Naive thymus-derived CD4-positive, alpha-beta T cell (primary cell): ENCODE data around the gene NPFFR1. TPM values are rescaled to one million over a fixed set of nuclear protein-coding genes. Genes with fewer than 3 reads are reported as not detected.

ENCODE experiments used
- ATAC-seq: fragments of 150-1000 bp; cut with Tn5 transposase; 2 replicates; pipeline ENCODE4 v1.10.0; 2021; ENCODE audit warnings: mild to moderate bottlenecking, moderate library complexity
- CTCF ChIA-PET: fragments of 350-600 bp; sonication (Branson Sonifier 250); formaldehyde crosslinking; loops from one replicate; lab custom pipeline; 2021; ENCODE audit warnings: antibody characterized with exemption; lab: Charles Lee
- POLR2A ChIA-PET: fragments of 350-600 bp; sonication (Branson Sonifier 250); formaldehyde crosslinking; loops from one replicate; lab custom pipeline; 2021; ENCODE audit warnings: antibody characterized with exemption, inconsistent platforms; lab: Charles Lee
- DNase-seq, 9 donors: peaks; one replicate each; pipeline versions ENCODE4 v3.0.0 to v3.0.0-alpha.2; 2020 to 2022; ENCODE audit warnings: mixed read lengths in 1 of 9
- H3K27ac ChIP-seq: one replicate; pipeline ENCODE4 v1.7.0; 2013; ENCODE audit warnings: mild to moderate bottlenecking, low read depth, low read length, moderate library complexity
- H3K27me3 ChIP-seq, 2 donors: one replicate each; pipeline ENCODE4 v1.7.0; 2013; ENCODE audit warnings: low read length in 2 of 2, mild to moderate bottlenecking in 2 of 2, moderate library complexity in 2 of 2; ENCODE audit not compliant: control insufficient read depth in 2 of 2, insufficient read depth in 2 of 2
- H3K36me3 ChIP-seq, 3 experiments: 1 replicate in 2 of 3; 2 replicates in 1 of 3; pipeline ENCODE4 v1.7.0; 2013; ENCODE audit warnings: low read length in 3 of 3, mild to moderate bottlenecking in 3 of 3, moderate library complexity in 1 of 3; ENCODE audit not compliant: insufficient read depth in 3 of 3, control insufficient read depth in 2 of 3
- H3K4me1 ChIP-seq, 2 donors: one replicate each; pipeline ENCODE4 v1.7.0; 2013; ENCODE audit warnings: low read length in 2 of 2, mild to moderate bottlenecking in 2 of 2, moderate library complexity in 1 of 2; ENCODE audit not compliant: control insufficient read depth in 2 of 2, insufficient read depth in 2 of 2
- H3K4me3 ChIP-seq: 2 replicates; pipeline ENCODE4 v1.7.0; 2013; ENCODE audit warnings: mild to moderate bottlenecking, low read length
- H3K9me3 ChIP-seq, 3 experiments: 1 replicate in 2 of 3; 2 replicates in 1 of 3; pipeline ENCODE4 v1.7.0; 2013; ENCODE audit warnings: low read length in 3 of 3; ENCODE audit not compliant: control insufficient read depth in 2 of 3
- H3K27ac Mint-ChIP-seq, 9 donors: one replicate each; pipeline ENCODE4 v1.8.0; 2020 to 2022; ENCODE audit warnings: mixed read lengths in 9 of 9, mild to moderate bottlenecking in 8 of 9, moderate library complexity in 5 of 9, inconsistent platforms in 2 of 9
- H3K27me3 Mint-ChIP-seq, 5 donors: one replicate each; pipeline ENCODE4 v1.8.0; 2021 to 2022; ENCODE audit warnings: mixed read lengths in 5 of 5, mild to moderate bottlenecking in 1 of 5
- H3K36me3 Mint-ChIP-seq, 5 donors: one replicate each; pipeline ENCODE4 v1.8.0; 2020 to 2022; ENCODE audit warnings: mixed read lengths in 5 of 5, mild to moderate bottlenecking in 3 of 5, inconsistent platforms in 1 of 5
- H3K4me1 Mint-ChIP-seq, 7 donors: one replicate each; pipeline ENCODE4 v1.8.0; 2020 to 2022; ENCODE audit warnings: mixed read lengths in 7 of 7, mild to moderate bottlenecking in 3 of 7, inconsistent platforms in 1 of 7
- H3K4me3 Mint-ChIP-seq, 10 donors: one replicate each; pipeline ENCODE4 v1.8.0; 2020 to 2022; ENCODE audit warnings: mild to moderate bottlenecking in 10 of 10, mixed read lengths in 10 of 10, moderate library complexity in 6 of 10, inconsistent platforms in 2 of 10
- H3K9me3 Mint-ChIP-seq, 11 donors: one replicate each; pipeline ENCODE4 v1.8.0; 2020 to 2022; ENCODE audit warnings: mixed read lengths in 11 of 11, mild to moderate bottlenecking in 4 of 11, inconsistent platforms in 1 of 11, moderate library complexity in 1 of 11
- intact Hi-C, 2 donors: fragments of 100-400 bp; cut with micrococcal nuclease; formaldehyde crosslinking; loops; one replicate each; pipeline ENCODE4 v1.15.1; 2023
- polyA plus RNA-seq, 2 donors: library from polyadenylated mRNA; unstranded; fragments of 300-500 nt; fragmentation: Illumina TruSeq; gene quantifications; one replicate each; pipeline ENCODE4 v1.2.3, GENCODE V29; 2021
- total RNA-seq, 6 experiments: library from RNA in 5 of 6; stranded (reverse) in 5 of 6; gene quantifications; 1 replicate in 5 of 6; 2 replicates in 1 of 6; pipeline ENCODE4 v1.2.3 and lab custom pipeline; 2021 to 2026

The NPFFR1 gene
- total and polyA plus RNA-seq, 7 experiments from 2014 or later = 0.05 TPM; not detected in 6

GRCh38 chr10:70293169-70293843 lies 9.5 kb upstream of the NPFFR1 start:
- Histone ChIP-seq H3K4me3 (no peak overlapping the region), H3K4me1 (no peaks in the 10 kb centered on the region), H3K36me3 (no peaks in the 10 kb centered on the region), H3K9me3 (no peaks in the 10 kb centered on the region), H3K27ac (no peak overlapping the region), H3K27me3 (no peaks in the 10 kb centered on the region)
- Mint-ChIP-seq H3K36me3 (no peaks in the 10 kb centered on the region), H3K4me1 (peaks cover 0 to 7% (median 0%) of the 10 kb centered on the region in 7 donors), H3K4me3 (no peak overlapping the region), H3K27ac (no peak overlapping the region), H3K9me3 (no peaks in the 10 kb centered on the region), H3K27me3 (peaks cover 0 to 14% (median 6%) of the 10 kb centered on the region in 5 donors)
- intact Hi-C loops = no loop called here
- no peak for ATAC-seq
- ChIA-PET CTCF (no interaction called here), POLR2A (interaction anchor here (0.7 kb wide), 1 partner anchor 14 kb away, joined by 3 read pairs; no protein-coding TSS in a partner anchor)
- no peak for DNase-seq

- Histone ChIP-seq H3K4me3 (no peak overlapping the region), H3K9me3 (no peaks in the 10 kb centered on the region), H3K4me1 (no peaks in the 10 kb centered on the region), H3K27ac (no peak overlapping the region), H3K36me3 (no peaks in the 10 kb centered on the region), H3K27me3 (no peaks in the 10 kb centered on the region)
- CTCF ChIA-PET = interaction anchor here (0.9 kb wide), 1 partner anchor 70 kb away, joined by 3 read pairs; no protein-coding TSS in a partner anchor
- peaks cover 8 to 23% (median 11%) of the 10 kb centered on the region in 5 donors for H3K27me3 Mint-ChIP-seq
- POLR2A ChIA-PET = no interaction called here
- no peaks in the 10 kb centered on the region for H3K36me3 Mint-ChIP-seq
- DNase-seq = no peak
- intact Hi-C loops = no loop called here
- no peak overlapping the region for H3K4me3 Mint-ChIP-seq
- H3K27ac Mint-ChIP-seq = no peak overlapping the region
- peaks cover 0 to 5% (median 0%) of the 10 kb centered on the region in 7 donors for H3K4me1 Mint-ChIP-seq
- ATAC-seq = no peak
- H3K9me3 Mint-ChIP-seq = no peaks in the 10 kb centered on the region
These were observed 8.2 kb upstream of the NPFFR1 start for GRCh38 chr10:70292004-70292403.

- peaks cover 0 to 5% (median 0%) of the 10 kb centered on the region in 11 donors for H3K9me3 Mint-ChIP-seq
- H3K36me3 ChIP-seq = no peaks in the 10 kb centered on the region
- H3K9me3 ChIP-seq = no peaks in the 10 kb centered on the region
- H3K36me3 Mint-ChIP-seq = peaks cover 0 to 4% (median 0%) of the 10 kb centered on the region in 5 donors
- H3K27ac ChIP-seq = no peak overlapping the region
- CTCF ChIA-PET = no interaction called here
- ATAC-seq (no peak), DNase-seq (no peak)
- intact Hi-C loops = no loop called here
- H3K4me3 Mint-ChIP-seq = no peak overlapping the region
- H3K4me3 ChIP-seq = no peak overlapping the region
- peaks cover 0 to 5% of the 10 kb centered on the region in 2 donors for H3K27me3 ChIP-seq
- peaks cover 28 to 45% (median 33%) of the 10 kb centered on the region in 5 donors for H3K27me3 Mint-ChIP-seq
- POLR2A ChIA-PET = no interaction called here
- no peak overlapping the region for H3K27ac Mint-ChIP-seq
- H3K4me1 ChIP-seq = no peaks in the 10 kb centered on the region
- no peaks in the 10 kb centered on the region for H3K4me1 Mint-ChIP-seq
These were observed 5.9 kb upstream of the NPFFR1 start for GRCh38 chr10:70289739-70290138.

- ATAC-seq = no peak
- no peak overlapping the region for H3K4me3 Mint-ChIP-seq
- peaks cover 54 to 68% (median 58%) of the 10 kb centered on the region in 5 donors for H3K27me3 Mint-ChIP-seq
- Histone ChIP-seq H3K9me3 (peaks cover 0 to 5% (median 0%) of the 10 kb centered on the region in 3 experiments), H3K4me1 (no peaks in the 10 kb centered on the region), H3K4me3 (no peak overlapping the region), H3K36me3 (no peaks in the 10 kb centered on the region), H3K27me3 (peaks cover 0 to 17% of the 10 kb centered on the region in 2 donors), H3K27ac (no peak overlapping the region)
- H3K36me3 Mint-ChIP-seq = peaks cover 0 to 7% (median 0%) of the 10 kb centered on the region in 5 donors
- intact Hi-C loops = no loop called here
- ChIA-PET CTCF (no interaction called here), POLR2A (no interaction called here)
- H3K27ac Mint-ChIP-seq = no peak overlapping the region
- H3K4me1 Mint-ChIP-seq = peaks cover 0 to 2% (median 0%) of the 10 kb centered on the region in 7 donors
- no peak for DNase-seq
- peaks cover 0 to 8% (median 4%) of the 10 kb centered on the region in 11 donors for H3K9me3 Mint-ChIP-seq
These were observed 2.8 kb upstream of the NPFFR1 start for GRCh38 chr10:70286616-70287015.

- H3K4me1 ChIP-seq = no peaks in the 10 kb centered on the region
- intact Hi-C loops = no loop called here
- DNase-seq = no peak
- POLR2A ChIA-PET = no interaction called here
- Mint-ChIP-seq H3K27ac (no peak overlapping the region), H3K36me3 (peaks cover 0 to 7% (median 0%) of the 10 kb centered on the region in 5 donors), H3K9me3 (peaks cover 0 to 8% (median 4%) of the 10 kb centered on the region in 11 donors), H3K27me3 (peaks cover 57 to 68% (median 62%) of the 10 kb centered on the region in 5 donors), H3K4me1 (peaks cover 0 to 2% (median 0%) of the 10 kb centered on the region in 7 donors), H3K4me3 (no peak overlapping the region)
- H3K9me3 ChIP-seq = peaks cover 0 to 5% (median 0%) of the 10 kb centered on the region in 3 experiments
- no peaks in the 10 kb centered on the region for H3K36me3 ChIP-seq
- H3K27ac ChIP-seq = no peak overlapping the region
- CTCF ChIA-PET = no interaction called here
- ATAC-seq = no peak
- no peak overlapping the region for H3K4me3 ChIP-seq
- peaks cover 0 to 17% of the 10 kb centered on the region in 2 donors for H3K27me3 ChIP-seq
These were observed 1.6 kb upstream of the NPFFR1 start for GRCh38 chr10:70285476-70285831.

- Mint-ChIP-seq H3K4me1 (peaks cover 0 to 2% (median 0%) of the 10 kb centered on the region in 7 donors), H3K27ac (no peak overlapping the region), H3K4me3 (no peak overlapping the region), H3K36me3 (peaks cover 0 to 7% (median 0%) of the 10 kb centered on the region in 5 donors), H3K27me3 (peaks cover 56 to 69% (median 58%) of the 10 kb centered on the region in 5 donors), H3K9me3 (peaks cover 0 to 8% (median 4%) of the 10 kb centered on the region in 11 donors)
- no peaks in the 10 kb centered on the region for H3K4me1 ChIP-seq
- H3K36me3 ChIP-seq = no peaks in the 10 kb centered on the region
- ATAC-seq = no peak
- intact Hi-C loops = no loop called here
- POLR2A ChIA-PET = no interaction called here
- H3K4me3 ChIP-seq = no peak overlapping the region
- H3K27ac ChIP-seq = no peak overlapping the region
- H3K9me3 ChIP-seq = peaks cover 0 to 5% (median 0%) of the 10 kb centered on the region in 3 experiments
- peaks cover 0 to 17% of the 10 kb centered on the region in 2 donors for H3K27me3 ChIP-seq
- CTCF ChIA-PET = no interaction called here
- no peak for DNase-seq
These were observed 1.0 kb upstream of the NPFFR1 start for GRCh38 chr10:70284542-70285475.
